CD4-positive, alpha-beta T cell treated with Interleukin-15 for 1 hour (primary cell): ENCODE data around the gene MKRN1.
"Not testable (repeated sequence)": the region's sequence is repeated elsewhere in the genome, so short reads cannot be mapped to it uniquely, and the experiment has no call there.

ENCODE experiments used
- DNase-seq: peaks from one replicate; pipeline ENCODE4 v3.0.0-alpha.2; 2020

The MKRN1 gene

GRCh38 chr7:140433396-140433795, 45.9 kb downstream of the MKRN1 start:
- DNase-seq: no peak

- DNase-seq: no peak
Measured at GRCh38 chr7:140426130-140426529, 53.2 kb downstream of the MKRN1 start.

- DNase-seq: no peak
Measured at GRCh38 chr7:140425718-140426117, 53.6 kb downstream of the MKRN1 start.

GRCh38 chr7:140423501-140423900, 55.8 kb downstream of the MKRN1 start:
- no peak for DNase-seq

- no peak for DNase-seq
Measured at GRCh38 chr7:140421521-140421920, 57.8 kb downstream of the MKRN1 start.

- DNase-seq: no peak
Measured at GRCh38 chr7:140418653-140419052, 60.7 kb downstream of the MKRN1 start.

- DNase-seq: not testable (repeated sequence)
Measured at GRCh38 chr7:140418156-140418472, 61.2 kb downstream of the MKRN1 start.

GRCh38 chr7:140417456-140418155, 61.7 kb downstream of the MKRN1 start:
- no peak for DNase-seq

- DNase-seq: no peak
Measured at GRCh38 chr7:140416560-140416959, 62.7 kb downstream of the MKRN1 start.

GRCh38 chr7:140415816-140416215, 63.5 kb downstream of the MKRN1 start:
- DNase-seq: not testable (repeated sequence)

GRCh38 chr7:140415361-140415760, 63.9 kb downstream of the MKRN1 start:
- no peak for DNase-seq

- no peak for DNase-seq
Measured at GRCh38 chr7:140404565-140405065, 74.7 kb downstream of the MKRN1 start.

GRCh38 chr7:140403878-140404564, 75.3 kb downstream of the MKRN1 start, which contains the start of gene RAB19:
TSS of gene RAB19 (plus strand) at chr7:140404058. CDS start at chr7:140407647, 3,589 bp downstream.
- peak; percentile 58 for DNase-seq
